Coronary artery (tissue), 2 donors: ENCODE measurements around the gene SPATA9.

ENCODE experiments used
- DNase-seq: peaks from one replicate; pipeline ENCODE4 v3.0.0-alpha.2; 2017; ENCODE audit warnings: low spot score
- H3K27ac ChIP-seq, 2 donors: fragments of 200-600 bp; sonication (generic); one replicate each; pipeline ENCODE4 v1.5.1; 2016 to 2019
- H3K4me3 ChIP-seq: fragments of 200-600 bp; sonication (generic); 2 replicates; pipeline ENCODE4 v1.5.1; 2016; ENCODE audit warnings: mild to moderate bottlenecking, moderate library complexity
- TF ChIP-seq, protein P1 (sequence below): fragments of 200-600 bp; sonication (generic); IDR thresholded peaks from one replicate; pipeline ENCODE4 v1.5.1; 2019; ENCODE audit warnings: antibody characterized with exemption

Gene SPATA9

DNA sequence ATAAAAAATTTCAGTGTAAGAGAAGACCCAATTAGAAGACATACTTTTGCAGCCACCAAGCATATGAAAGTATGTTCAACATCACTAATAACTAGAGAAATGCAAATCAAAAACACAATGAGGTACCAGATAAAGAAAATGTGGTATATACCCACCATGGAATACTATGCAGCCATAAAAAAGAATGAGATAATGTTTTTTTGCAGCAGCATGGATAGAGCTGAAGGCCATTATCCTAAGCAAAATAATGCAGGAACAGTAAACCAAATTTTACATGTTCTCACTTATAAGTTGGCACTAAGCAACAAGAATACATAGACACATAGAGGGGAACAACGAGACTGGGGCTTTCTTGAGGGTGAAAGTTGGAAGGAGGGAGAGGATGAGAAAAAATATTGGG is 6.9 kb upstream of the SPATA9 start:
- TF ChIP-seq, protein P1, sequence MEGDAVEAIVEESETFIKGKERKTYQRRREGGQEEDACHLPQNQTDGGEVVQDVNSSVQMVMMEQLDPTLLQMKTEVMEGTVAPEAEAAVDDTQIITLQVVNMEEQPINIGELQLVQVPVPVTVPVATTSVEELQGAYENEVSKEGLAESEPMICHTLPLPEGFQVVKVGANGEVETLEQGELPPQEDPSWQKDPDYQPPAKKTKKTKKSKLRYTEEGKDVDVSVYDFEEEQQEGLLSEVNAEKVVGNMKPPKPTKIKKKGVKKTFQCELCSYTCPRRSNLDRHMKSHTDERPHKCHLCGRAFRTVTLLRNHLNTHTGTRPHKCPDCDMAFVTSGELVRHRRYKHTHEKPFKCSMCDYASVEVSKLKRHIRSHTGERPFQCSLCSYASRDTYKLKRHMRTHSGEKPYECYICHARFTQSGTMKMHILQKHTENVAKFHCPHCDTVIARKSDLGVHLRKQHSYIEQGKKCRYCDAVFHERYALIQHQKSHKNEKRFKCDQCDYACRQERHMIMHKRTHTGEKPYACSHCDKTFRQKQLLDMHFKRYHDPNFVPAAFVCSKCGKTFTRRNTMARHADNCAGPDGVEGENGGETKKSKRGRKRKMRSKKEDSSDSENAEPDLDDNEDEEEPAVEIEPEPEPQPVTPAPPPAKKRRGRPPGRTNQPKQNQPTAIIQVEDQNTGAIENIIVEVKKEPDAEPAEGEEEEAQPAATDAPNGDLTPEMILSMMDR, result no peak
- H3K27ac ChIP-seq, result no peak overlapping the region
- no peak overlapping the region for H3K4me3 ChIP-seq
- DNase-seq, result no peak

DNA sequence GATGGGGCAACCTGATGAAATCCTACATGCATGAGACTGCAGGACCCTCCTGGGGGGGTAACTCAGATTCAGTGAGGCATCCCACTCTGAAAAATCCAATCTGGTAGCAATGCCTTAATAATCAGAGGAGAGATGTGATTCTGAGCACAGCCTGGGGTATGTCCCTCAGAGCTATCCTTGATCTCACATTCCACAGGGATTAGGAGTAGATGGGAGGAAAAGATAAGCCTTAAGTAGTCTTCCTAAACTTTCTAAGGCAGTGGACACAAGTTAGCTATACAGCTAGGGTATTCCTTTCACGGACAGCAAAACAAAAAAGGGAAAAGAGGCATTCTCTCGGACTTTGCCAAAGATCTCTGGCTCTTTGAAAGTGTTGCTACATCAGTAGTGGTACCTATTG is 3.9 kb upstream of the SPATA9 start:
- H3K4me3 ChIP-seq, result no peak overlapping the region
- DNase-seq, result no peak
- no peak overlapping the region for H3K27ac ChIP-seq
- TF ChIP-seq, protein P1, result no peak

DNA sequence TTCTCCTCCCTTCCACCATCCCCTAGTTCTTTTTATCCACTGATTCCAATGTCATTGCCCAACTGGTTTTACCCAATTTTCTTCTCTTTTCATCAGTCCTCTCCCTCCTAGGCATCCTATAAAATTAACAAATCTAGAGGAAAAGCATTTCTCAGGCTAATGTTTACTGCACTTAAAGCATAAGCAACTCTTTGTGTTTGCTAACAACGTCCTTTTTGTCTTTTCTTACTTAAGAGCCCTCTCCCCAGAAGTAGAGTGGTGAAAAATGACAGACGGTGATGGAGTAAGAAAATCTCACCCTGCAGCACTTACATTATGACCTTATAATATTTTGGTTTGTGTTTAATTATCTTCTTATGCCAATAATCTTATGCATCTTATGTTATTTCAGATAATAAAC is 1.6 kb upstream of the SPATA9 start:
- no peak overlapping the region for H3K4me3 ChIP-seq
- no peak for DNase-seq
- TF ChIP-seq, protein P1, result no peak
- H3K27ac ChIP-seq, result no peak overlapping the region

DNA sequence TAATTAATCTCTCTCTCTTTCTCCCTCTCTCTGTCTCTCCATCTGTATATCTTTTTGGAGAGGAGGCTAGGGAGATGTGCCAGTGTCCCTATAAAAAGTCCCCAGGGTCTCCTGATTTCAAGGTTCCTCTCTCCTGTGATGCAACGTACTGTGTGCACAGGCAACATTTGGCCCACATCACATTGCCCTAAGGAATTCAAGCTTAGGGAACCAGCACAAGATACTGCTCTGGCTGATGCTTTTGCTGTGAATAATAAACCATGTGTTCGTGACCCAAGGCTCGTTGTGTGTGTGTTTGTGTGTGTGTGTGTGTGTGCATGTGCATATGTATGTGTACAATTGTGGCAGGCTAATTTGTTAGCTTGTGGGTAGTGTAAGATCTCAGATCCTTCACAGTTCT is 9.7 kb downstream of the SPATA9 start:
- H3K4me3 ChIP-seq, result no peak overlapping the region
- H3K27ac ChIP-seq, result no peak overlapping the region
- TF ChIP-seq, protein P1, result no peak
- no peak for DNase-seq

DNA sequence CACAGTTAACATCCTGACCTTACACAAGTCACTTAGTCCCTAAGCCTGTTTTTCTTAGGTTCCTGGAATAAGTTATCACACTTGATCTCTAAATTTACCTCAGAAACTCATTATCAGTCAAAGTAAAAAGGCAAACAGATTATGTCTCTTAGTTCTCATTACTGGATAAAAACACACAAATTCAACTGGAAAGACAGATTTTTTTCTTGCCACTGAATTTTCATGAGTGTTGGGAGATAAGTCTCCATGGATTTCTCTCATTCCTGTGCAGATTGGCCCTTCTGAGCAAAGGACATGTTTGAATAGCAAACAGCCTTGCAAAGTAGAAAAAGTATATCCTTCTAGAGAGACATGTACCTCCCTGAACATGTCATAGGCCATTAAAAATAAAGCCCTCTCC is 10.2 kb downstream of the SPATA9 start:
- DNase-seq, result no peak
- Histone ChIP-seq H3K4me3 (no peak overlapping the region), H3K27ac (no peak overlapping the region)
- TF ChIP-seq, protein P1, result no peak

DNA sequence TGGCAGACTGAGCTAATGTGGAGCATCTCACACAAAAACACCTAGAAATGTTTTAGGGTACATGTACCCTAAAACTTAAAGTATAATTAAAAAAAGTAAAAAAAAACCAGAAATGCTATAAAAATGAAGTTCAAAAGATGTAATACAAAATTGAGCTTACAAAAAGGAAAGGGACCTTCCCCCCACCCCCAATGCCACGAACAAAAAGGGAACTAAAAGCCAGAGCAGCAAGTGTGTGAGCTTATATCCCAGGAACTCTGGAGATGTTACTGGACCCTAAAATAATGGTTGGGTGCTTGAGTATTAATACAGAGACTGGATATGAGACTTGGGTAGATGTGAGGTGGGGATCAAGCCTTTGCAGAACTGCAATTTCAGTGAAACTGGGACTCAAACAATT is 11.0 kb downstream of the SPATA9 start:
- Histone ChIP-seq H3K27ac (no peak overlapping the region), H3K4me3 (no peak overlapping the region)
- no peak for DNase-seq
- TF ChIP-seq, protein P1, result no peak

DNA sequence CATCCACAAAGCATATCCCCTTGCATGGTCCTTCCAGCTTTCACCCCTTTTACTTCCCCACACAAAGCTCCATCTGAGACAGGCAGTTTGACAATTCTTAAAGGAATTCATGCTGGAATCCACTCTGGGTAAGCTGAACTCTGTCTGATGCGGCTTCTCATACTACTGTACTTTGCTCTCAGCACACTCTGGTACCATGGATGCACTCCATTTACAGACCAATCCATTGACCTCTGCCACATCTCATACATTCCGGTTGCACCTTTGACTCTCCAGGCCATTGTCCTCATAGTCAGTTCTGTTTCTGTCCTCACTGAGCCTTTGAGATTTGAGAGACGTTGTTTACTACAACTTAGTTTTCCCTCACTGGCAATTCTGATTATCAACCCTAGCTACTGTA is 12.2 kb downstream of the SPATA9 start:
- TF ChIP-seq, protein P1, result no peak
- H3K27ac ChIP-seq, result no peak overlapping the region
- DNase-seq, result no peak
- H3K4me3 ChIP-seq, result no peak overlapping the region
